ENCODE data around the gene SLC4A7. TPM values are rescaled to one million over a fixed set of nuclear protein-coding genes. Genes with fewer than 3 reads are reported as not detected.
"Not testable (repeated sequence)": the region's sequence is repeated elsewhere in the genome, so short reads cannot be mapped to it uniquely, and the experiment has no call there.

The SLC4A7 gene
- total RNA-seq, 4 donors from 2014 or later = 3.8 to 11.4 (median 9.9) TPM

DNA sequence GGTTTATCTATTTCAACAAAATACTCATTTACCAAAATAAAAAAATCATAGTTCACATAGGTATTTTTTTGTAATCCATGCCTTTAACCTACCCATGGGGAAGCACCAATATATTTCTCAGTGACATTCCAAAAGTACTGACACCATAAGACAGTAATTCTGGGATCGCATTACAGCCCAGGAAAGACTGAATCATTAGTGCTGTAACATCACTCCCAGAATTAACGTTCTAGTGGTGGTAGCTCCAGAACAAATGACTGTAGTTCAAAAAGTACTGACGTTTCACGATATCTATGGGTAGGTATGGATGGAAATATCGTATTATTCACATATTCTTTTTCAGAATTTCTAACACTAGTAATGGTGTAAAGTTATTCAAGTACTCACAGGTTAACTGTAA is 60.7 kb downstream of the SLC4A7 start:
- WGBS, 2 donors = 78 to 85% methylated on average over 5 of the region's 5 CpGs
- no peak for DNase-seq (ENCODE audit: low spot score in 2 of 2)
- intact Hi-C loops (cut with DNase I; ENCODE audit: low total_unique reads) = no loop called here
- H3K4me3 ChIP-seq (ENCODE audit: low read depth, poor library complexity, severe bottlenecking) = no peak overlapping the region
- TF ChIP-seq POLR2A (IDR thresholded peaks at IDR 0.05) = no peak
- no peak for TF ChIP-seq CTCF (IDR thresholded peaks at IDR 0.05)

DNA sequence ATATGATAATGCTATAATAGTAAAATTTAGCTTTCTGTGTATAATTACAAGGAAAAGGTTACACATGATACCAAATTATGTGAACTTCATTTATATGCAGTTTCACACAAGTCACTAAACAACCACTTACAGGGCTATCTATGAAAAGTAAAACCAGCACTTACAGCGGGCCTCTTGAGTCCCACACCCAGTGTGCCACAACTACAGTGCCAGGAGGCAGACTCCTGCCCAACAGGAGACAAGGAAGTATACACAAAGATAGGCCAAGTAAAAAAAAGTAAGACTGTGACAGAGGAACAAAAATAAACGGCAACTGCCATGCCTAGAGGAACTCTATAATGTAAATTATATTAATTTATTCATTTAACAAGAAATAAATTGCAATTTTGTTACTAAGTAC is 61.6 kb downstream of the SLC4A7 start:
- 76 to 81% methylated on average over 2 of the region's 2 CpGs for WGBS, 2 donors
- intact Hi-C loops (cut with DNase I; ENCODE audit: low total_unique reads) = no loop called here
- no peak for TF ChIP-seq CTCF (IDR thresholded peaks at IDR 0.05)
- no peak for TF ChIP-seq POLR2A (IDR thresholded peaks at IDR 0.05)
- no peak for DNase-seq (ENCODE audit: low spot score in 2 of 2)
- H3K4me3 ChIP-seq (ENCODE audit: low read depth, poor library complexity, severe bottlenecking) = no peak overlapping the region

DNA sequence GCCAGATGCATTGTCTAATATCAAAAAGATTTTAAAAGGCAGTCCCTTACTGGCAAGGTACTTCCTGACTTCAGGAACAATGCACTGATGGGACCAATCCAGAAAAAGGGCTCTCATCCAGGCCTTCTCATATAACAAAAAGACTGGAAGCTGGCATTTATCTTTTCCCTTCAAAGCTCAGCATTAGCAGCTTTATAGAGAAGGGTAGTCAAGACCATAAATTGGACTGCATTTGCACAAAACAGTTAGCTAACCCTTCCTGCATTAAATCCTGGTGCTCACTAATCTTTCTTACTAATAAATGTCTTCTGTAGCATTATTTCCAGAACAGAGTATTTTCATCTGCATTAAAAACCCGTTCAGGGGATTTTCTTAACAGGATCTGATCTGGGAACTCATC is 69.0 kb downstream of the SLC4A7 start:
- H3K4me3 ChIP-seq (ENCODE audit: low read depth, poor library complexity, severe bottlenecking) = no peak overlapping the region
- intact Hi-C loops (cut with DNase I; ENCODE audit: low total_unique reads) = no loop called here
- 83 to 92% methylated on average over 1 of the region's 1 CpG for WGBS, 2 donors
- no peak for TF ChIP-seq CTCF (IDR thresholded peaks at IDR 0.05)
- no peak for TF ChIP-seq POLR2A (IDR thresholded peaks at IDR 0.05)
- DNase-seq (ENCODE audit: low spot score in 2 of 2) = no peak

GRCh38 chr3:27392950-27393679 is 91.1 kb downstream of the SLC4A7 start:
- WGBS, 2 donors = 54 to 59% methylated on average over 3 of the region's 3 CpGs
- DNase-seq (ENCODE audit: low spot score in 2 of 2) = no peak
- TF ChIP-seq CTCF (IDR thresholded peaks at IDR 0.05) (no peak), POLR2A (IDR thresholded peaks at IDR 0.05) (no peak)
- intact Hi-C loops (cut with DNase I; ENCODE audit: low total_unique reads) = no loop called here
- H3K4me3 ChIP-seq (ENCODE audit: low read depth, poor library complexity, severe bottlenecking) = no peak overlapping the region

- WGBS, 2 donors = 92 to 95% methylated on average over 10 of the region's 10 CpGs
- DNase-seq (ENCODE audit: low spot score in 2 of 2); H3K4me3 ChIP-seq (ENCODE audit: low read depth, poor library complexity, severe bottlenecking); intact Hi-C loops (cut with DNase I; ENCODE audit: low total_unique reads): not testable (repeated sequence)
Observed at GRCh38 chr3:27392414-27392813, 91.8 kb downstream of the SLC4A7 start.

GRCh38 chr3:27391796-27392195 is 92.4 kb downstream of the SLC4A7 start:
- TF ChIP-seq CTCF (IDR thresholded peaks at IDR 0.05) (no peak), POLR2A (IDR thresholded peaks at IDR 0.05) (no peak)
- intact Hi-C loops (cut with DNase I; ENCODE audit: low total_unique reads) = no loop called here
- 90 to 97% methylated on average over 1 of the region's 1 CpG for WGBS, 2 donors
- no peak for DNase-seq (ENCODE audit: low spot score in 2 of 2)
- H3K4me3 ChIP-seq (ENCODE audit: low read depth, poor library complexity, severe bottlenecking) = no peak overlapping the region

All from lower leg skin (tissue), 4 donors.